AG09309 (cell line): ENCODE results near the gene FES.

Source experiments
- DNase-seq: peaks from one replicate; pipeline ENCODE4 v3.0.0-alpha.2; 2010; ENCODE audit warnings: low read depth
- H3K4me3 ChIP-seq: 2 replicates; pipeline ENCODE4 v1.5.1; 2011; ENCODE audit warnings: mild to moderate bottlenecking, low read depth, low read length, moderate library complexity; ENCODE audit not compliant: control insufficient read depth
- CTCF ChIP-seq: IDR thresholded peaks from 2 replicates; pipeline ENCODE4 v1.5.1; 2011; ENCODE audit warnings: mild to moderate bottlenecking, low read depth, low read length, inconsistent platforms; ENCODE audit not compliant: insufficient read depth, control insufficient read depth; ENCODE audit errors: missing control alignments

The FES gene

GRCh38 chr15:90851114-90851513 is 33.2 kb upstream of the FES start:
- no peak for DNase-seq
- no peak overlapping the region for H3K4me3 ChIP-seq
- no peak for TF ChIP-seq CTCF

- TF ChIP-seq CTCF, result no peak
- no peak for DNase-seq
- H3K4me3 ChIP-seq, result no peak overlapping the region
These were observed 32.4 kb upstream of the FES start for GRCh38 chr15:90851940-90852339.

GRCh38 chr15:90855139-90855538 is 29.2 kb upstream of the FES start:
- H3K4me3 ChIP-seq, result no peak overlapping the region
- DNase-seq, result no peak
- no peak for TF ChIP-seq CTCF

- TF ChIP-seq CTCF, result no peak
- no peak overlapping the region for H3K4me3 ChIP-seq
- no peak for DNase-seq
These were observed 27.0 kb upstream of the FES start for GRCh38 chr15:90857337-90857736.

GRCh38 chr15:90857883-90858443 is 26.3 kb upstream of the FES start:
- no peak overlapping the region for H3K4me3 ChIP-seq
- TF ChIP-seq CTCF, result no peak
- no peak for DNase-seq

GRCh38 chr15:90859234-90860131 is 24.8 kb upstream of the FES start:
- DNase-seq, result no peak
- no peak overlapping the region for H3K4me3 ChIP-seq
- TF ChIP-seq CTCF, result no peak
